GM19023 (cell line): Measurements from ENCODE around the gene CSNK1G1.
"Not testable (repeated sequence)": the region's sequence is repeated elsewhere in the genome, so short reads cannot be mapped to it uniquely, and the experiment has no call there.

Experiments used
- ATAC-seq: cut with Tn5 transposase; IDR thresholded peaks from one replicate; pipeline ENCODE4 v1.9.1; 2021; ENCODE audit warnings: mild to moderate bottlenecking, moderate library complexity; ENCODE audit not compliant: unreplicated experiment

Gene CSNK1G1

DNA sequence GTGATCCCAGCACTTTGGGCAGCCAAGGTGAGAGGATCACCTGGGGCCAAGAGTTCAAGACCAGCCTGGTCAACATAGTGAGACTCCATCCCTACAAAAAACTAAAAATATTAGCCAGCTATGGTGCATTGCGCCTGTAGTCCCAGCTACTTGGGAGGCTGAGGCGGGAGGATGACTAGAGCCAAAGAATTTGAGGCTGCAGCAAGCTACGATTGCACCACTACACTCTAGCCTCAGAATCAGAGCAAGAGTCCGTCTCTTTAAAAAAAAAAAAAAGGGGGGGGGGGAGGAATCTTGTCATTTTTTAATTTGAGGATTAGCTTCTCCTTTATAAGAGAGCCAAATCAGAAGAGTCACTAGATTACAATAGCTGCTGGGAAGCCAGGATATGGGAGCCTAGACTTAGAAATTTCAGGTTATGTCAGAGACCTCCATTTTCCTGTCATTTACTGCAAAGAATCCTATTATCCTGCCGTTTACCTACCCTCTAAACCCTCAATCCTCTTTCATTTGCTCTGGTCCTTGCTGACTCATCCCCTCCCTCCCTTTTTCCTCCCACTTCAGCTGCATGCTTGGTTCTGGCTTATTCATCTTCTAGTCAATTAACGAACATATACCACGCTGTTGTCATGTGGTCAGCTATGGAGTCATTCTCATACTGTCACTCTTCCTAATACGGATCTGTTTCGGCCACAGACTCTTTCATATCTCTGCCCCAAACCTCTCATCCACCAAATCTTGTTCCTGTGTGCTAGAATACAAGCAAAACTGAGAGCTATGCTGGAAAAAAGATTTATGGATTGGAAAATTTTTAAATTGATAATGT, 109.4 kb downstream of the CSNK1G1 start:
- ATAC-seq = peak; percentile 81

DNA sequence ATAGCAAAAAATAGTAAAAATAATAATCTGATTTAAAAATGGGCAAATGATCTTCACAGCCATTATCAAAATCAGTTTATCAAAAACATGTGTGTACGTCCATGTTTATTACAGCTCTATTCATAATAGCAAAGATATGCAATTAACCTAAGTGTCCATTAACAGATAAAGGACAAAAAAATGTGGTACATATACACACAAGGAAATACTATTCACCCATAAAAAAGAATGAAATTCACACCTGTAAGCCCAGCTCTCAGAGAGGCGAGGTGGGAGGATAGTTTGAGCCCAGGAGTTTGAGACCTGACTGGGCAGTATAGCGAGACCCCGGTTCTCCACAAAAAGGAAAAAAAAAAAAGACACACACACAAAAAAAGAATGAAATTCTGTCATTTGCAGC, 110.6 kb downstream of the CSNK1G1 start:
- no peak for ATAC-seq

DNA sequence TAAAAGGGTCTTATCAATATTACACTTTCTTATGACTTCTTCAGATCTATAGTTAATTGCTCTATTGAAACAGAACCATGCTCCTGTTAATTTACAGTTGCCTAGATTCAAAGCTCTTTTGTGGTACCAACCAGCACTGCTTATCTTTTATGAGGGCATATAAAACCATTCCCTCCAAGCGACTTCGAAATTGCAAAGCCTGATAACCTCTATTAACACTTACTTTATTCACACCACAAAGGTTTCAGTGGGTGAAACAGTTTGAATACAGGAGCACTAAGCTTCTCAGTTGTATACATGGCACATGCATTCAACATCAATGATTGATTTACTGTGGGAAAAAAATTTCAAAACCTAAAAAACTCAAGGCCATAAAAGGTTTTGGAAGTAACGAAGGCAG, 118.3 kb downstream of the CSNK1G1 start:
- ATAC-seq = no peak

GRCh38 chr15:64236156-64236894, 119.6 kb downstream of the CSNK1G1 start:
- ATAC-seq = no peak

DNA sequence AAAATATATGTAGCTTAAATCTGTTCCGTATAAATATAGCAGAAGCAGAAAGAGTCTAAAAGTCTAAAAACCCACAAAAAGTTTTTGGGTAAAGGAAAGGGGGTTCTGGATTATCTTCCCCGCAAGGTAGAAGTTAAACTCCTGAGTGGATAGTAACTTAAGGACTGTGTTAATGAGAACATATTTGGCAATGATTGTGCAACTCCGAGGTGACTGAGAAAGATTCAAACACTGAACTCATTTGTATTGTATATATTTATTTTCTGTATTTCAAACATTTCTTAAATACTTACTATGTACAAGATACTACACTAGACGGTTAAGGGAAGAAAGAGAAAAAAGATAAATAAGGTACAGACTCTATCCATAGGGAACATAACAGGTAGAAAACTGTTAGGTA, 120.4 kb downstream of the CSNK1G1 start:
- ATAC-seq = no peak

GRCh38 chr15:64233299-64233698, 122.7 kb downstream of the CSNK1G1 start:
- no peak for ATAC-seq

GRCh38 chr15:64232400-64232799, 123.6 kb downstream of the CSNK1G1 start:
- no peak for ATAC-seq

DNA sequence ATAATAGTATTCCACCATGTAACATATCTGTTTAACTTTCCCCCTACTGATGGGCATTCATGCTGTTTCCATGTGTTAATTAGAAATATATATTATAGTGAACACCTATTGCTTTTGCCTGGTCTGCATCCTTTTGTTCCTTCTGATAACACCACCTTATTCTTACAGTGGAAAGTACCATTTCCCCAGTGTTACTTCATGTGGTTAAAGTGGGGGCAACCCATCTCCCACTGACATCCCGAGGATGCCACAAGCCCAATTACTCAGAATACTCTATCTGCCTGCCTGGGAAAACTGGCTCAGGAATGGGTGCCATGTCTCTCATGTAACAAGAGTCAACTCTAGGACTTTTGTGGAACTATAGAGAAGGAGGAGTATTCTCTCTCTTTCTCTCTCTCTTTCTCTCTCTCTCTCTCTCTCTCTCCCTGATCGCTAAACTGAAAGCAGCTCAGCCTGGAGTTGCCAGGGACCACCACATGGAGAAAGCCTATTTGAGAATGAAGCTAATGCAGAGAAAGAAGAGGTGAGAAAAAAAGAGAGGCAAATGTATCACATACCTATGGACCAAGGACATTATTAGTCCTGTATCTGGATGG, 126.7 kb downstream of the CSNK1G1 start:
- ATAC-seq = no peak

GRCh38 chr15:64225804-64226203, 130.2 kb downstream of the CSNK1G1 start:
- no peak for ATAC-seq

GRCh38 chr15:64224511-64224910, 131.5 kb downstream of the CSNK1G1 start:
- no peak for ATAC-seq

- no peak for ATAC-seq
Measured at GRCh38 chr15:64223882-64224281, 132.1 kb downstream of the CSNK1G1 start.

- no peak for ATAC-seq
Measured at GRCh38 chr15:64222573-64223366, 133.2 kb downstream of the CSNK1G1 start.

DNA sequence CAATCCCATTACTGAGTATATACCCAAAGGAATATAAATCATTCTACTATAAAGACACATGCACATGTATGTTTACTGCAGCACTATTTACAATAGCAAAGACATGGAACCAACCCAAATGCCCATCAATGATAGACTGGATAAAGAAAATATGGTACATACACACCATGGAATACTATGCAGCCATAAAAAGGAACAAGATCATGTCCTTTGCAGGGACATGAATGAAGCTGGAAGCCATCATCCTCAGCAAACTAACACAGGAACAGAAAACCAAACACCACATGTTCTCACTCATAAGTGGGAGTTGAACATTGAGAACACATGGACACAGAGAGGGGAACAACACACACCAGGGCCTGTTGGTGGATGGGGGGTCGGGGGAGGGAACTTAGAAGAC, 134.1 kb downstream of the CSNK1G1 start:
- ATAC-seq = not testable (repeated sequence)

DNA sequence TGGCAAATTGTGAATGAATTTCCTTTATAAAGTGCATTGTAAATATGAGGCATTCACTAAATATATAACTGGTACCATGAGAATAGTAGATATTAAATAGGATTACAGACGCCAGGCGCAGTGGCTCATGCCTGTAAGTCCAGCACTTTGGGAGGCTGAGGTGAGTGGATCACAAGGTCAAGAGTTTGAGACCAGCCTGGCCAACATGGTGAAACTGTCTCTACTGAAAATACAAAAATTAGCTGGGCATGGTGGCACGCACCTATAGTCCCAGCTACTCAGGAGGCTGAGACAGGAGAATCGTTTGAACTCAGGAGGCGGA, 138.6 kb downstream of the CSNK1G1 start:
- ATAC-seq = not testable (repeated sequence)

GRCh38 chr15:64216730-64217428, 139.1 kb downstream of the CSNK1G1 start:
- no peak for ATAC-seq

- ATAC-seq = no peak
Measured at GRCh38 chr15:64216196-64216595, 139.8 kb downstream of the CSNK1G1 start.

DNA sequence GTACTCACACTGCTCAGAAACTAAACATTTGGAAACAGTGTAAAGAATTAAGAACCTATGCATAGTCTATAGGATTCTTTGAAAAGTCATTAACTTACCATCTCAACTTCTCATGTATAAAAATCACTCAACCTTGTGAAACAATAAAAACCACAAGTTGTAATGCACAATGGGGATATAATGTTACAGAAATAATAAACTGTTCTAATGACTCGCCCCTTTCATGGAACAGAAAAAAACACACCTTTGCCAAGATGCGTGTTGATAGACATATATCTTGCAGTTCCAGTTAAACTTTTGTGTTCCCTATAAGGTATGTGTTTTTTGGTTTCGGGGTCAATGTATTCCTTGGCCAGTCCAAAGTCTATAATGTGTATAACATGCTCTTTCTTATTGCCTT, 142.3 kb downstream of the CSNK1G1 start:
- ATAC-seq = no peak

- no peak for ATAC-seq
Measured at GRCh38 chr15:64211696-64212095, 144.3 kb downstream of the CSNK1G1 start.

DNA sequence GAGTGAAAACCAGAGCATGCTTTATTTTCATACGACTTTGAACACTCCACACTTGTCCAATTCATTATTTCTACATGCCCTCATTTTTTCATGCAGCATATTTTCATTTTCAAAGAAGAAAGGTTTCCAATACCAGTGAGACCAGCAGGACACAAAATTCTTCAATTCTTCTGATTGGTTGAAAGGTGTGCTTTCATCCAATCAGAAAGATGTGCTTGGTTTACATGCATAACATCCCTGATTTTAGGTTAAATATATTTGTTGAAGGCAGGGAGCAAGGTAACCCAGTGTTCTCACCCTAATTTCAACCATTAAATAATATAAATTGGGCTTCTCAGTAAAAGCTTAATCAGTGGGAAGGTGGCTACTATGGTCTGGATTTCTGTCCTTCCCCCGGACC, 145.6 kb downstream of the CSNK1G1 start:
- no peak for ATAC-seq

GRCh38 chr15:64209680-64210334, 146.2 kb downstream of the CSNK1G1 start:
- ATAC-seq = no peak
